GM19467 (cell line): Measurements from ENCODE around the gene FAM184A.
"Not testable (repeated sequence)": the region's sequence is repeated elsewhere in the genome, so short reads cannot be mapped to it uniquely, and the experiment has no call there.

Source experiments
- ATAC-seq: cut with Tn5 transposase; IDR thresholded peaks from one replicate; pipeline ENCODE4 v1.9.1; 2021; ENCODE audit warnings: mild to moderate bottlenecking, moderate library complexity; ENCODE audit not compliant: unreplicated experiment

Gene FAM184A

GRCh38 chr6:119020597-119021561, 57.6 kb downstream of the FAM184A start:
- ATAC-seq = no peak

GRCh38 chr6:119015165-119015564, 63.3 kb downstream of the FAM184A start:
- ATAC-seq = not testable (repeated sequence)

- no peak for ATAC-seq
Measured at GRCh38 chr6:119012521-119012920, 65.9 kb downstream of the FAM184A start.

- ATAC-seq = not testable (repeated sequence)
Measured at GRCh38 chr6:119009266-119009665, 69.2 kb downstream of the FAM184A start.

DNA sequence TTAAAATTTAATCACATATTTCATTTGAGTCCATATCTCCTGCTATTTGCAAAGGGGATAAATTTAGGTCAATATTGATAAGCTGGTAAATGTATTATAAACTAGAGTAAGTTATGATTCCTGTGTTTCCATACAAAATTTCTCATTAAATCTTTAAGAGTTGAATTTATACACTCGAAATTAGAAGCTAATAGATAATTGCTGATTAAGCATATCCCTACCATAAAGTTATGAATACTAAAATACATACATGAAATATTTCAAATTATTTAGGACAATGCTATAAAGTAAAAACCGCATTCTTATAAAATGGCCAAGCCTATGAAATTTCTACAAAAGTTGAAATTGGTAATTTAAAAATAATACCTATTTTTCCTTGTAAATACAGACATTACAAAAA, 71.5 kb downstream of the FAM184A start:
- no peak for ATAC-seq

DNA sequence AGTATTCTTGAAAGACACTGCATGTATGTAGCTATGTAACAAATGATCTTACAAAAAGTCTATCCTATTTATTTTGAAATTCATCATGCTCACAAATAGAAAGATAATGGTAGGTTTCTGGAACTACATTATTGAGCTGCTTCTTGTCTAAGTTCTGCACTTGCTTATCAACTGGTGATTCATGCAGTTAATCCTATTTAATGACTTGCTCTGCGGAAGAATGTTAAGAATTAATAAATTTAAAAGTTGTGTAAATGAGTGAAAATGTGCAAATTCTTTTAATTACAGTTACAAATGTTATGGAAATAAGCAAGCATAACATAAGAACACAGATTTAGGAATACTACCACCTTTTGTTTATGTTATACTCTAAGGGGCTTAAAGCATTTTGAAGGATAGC, 76.4 kb downstream of the FAM184A start:
- ATAC-seq = no peak

GRCh38 chr6:118999494-119000040, 78.9 kb downstream of the FAM184A start:
- ATAC-seq = no peak

DNA sequence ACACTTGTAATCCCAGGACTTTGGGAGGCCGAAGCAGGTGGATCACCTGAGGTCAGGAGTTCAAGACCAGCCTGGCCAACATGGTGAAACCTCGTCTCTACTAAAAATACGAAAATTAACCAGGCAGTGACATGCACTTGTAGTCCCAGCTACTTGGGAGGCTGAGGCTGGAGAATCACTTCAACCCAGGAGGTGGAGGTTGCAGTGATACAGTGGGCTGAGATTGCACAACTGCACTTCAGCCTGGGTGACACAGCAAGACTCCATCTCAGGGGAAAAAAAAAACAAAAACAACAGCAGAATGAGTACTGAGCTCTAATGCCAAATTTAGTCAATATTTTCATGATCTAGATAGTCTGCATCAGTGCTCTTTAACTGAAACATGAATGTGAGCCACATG, 81.0 kb downstream of the FAM184A start:
- ATAC-seq = not testable (repeated sequence)

- no peak for ATAC-seq
Measured at GRCh38 chr6:118996289-118996820, 82.1 kb downstream of the FAM184A start.

DNA sequence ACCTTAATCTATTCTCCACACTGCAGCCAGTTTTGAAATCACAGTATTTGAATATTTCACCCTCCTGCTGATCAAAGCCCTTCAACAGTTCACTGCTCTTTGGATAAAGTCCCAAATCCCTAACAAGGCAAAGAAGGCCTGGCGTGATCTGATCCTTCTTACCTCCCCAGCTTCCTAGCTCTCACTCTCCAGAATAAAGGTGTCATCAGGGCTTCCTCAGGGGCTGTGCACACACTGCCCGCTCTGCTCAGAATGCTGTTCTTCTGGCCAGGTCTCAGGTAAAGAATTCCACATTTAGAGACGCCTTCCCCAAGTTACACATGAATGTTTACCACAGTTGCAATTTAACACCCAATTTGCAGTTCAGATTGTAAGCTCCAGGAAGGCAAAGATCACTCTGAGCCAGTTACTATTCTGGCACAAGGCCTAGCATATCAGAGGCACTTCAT, 84.6 kb downstream of the FAM184A start:
- ATAC-seq = no peak

DNA sequence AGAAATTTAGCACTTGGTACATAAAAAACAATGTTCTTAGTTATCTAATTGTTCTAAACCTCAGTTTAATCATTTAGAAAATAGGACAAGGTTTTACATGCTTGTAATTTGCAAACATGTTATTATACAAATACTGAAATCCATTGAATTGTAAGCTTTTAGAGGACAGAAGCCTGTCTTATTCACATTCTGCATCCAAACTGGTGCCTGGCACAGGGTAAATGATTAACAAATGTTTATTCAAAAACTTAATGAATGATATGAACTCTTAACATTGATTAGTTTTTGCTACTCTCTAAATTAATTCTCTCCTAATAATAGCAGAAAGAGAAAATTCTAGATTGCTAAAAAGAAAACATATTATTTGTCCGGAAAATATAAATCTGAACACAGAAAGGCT, 85.1 kb downstream of the FAM184A start:
- no peak for ATAC-seq

- no peak for ATAC-seq
Measured at GRCh38 chr6:118992186-118992795, 86.2 kb downstream of the FAM184A start.

DNA sequence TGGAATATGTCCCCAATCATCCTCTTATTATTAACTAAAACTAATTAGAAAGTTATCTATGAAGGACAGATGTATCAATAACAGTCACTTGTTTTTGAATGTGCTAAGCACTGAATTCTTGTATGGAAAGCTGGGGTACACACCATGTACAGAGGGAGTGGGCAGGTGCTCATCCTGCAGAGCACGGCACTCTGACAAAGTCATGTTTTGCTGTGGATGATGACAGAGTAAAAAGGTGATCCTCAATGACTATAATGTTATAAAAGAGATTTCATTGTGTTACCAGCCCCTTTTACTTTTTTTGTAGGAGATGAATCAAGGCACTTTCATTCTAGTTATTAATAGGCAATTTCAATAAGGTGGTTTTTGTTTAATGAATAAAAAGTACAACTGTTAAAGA, 92.2 kb downstream of the FAM184A start:
- no peak for ATAC-seq

DNA sequence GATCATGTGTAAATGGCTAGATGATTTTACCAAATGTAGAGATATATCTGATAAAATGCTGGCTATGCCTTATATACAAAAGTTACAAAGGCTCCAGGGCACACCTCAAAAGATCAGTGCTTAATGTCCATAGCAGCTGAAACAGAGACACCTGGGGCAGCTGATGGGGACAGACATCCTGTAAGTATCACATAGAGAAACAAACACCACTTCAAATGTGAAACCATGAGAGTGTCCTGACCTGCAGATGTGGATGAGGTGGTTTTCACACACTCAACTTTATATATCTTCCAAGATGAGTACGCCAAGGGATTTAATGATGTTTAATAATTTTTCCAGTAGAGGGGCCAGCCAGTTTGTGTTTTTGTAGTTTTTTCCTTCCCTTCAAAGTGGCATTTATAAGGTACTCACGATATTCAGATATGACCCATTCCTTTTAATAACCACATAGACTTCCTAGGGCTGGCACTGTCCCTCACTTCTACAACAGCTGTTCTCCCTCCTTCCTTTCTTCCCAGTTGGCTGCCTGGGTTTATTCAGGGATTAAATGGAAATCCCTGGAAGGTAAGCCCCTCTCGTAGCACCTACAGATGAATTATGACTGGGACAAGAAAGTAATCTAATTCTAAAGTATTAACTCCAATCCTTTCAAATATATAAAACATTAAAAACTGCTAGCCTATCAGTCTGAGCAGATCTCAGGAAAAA, 93.2 kb downstream of the FAM184A start:
- ATAC-seq = no peak

DNA sequence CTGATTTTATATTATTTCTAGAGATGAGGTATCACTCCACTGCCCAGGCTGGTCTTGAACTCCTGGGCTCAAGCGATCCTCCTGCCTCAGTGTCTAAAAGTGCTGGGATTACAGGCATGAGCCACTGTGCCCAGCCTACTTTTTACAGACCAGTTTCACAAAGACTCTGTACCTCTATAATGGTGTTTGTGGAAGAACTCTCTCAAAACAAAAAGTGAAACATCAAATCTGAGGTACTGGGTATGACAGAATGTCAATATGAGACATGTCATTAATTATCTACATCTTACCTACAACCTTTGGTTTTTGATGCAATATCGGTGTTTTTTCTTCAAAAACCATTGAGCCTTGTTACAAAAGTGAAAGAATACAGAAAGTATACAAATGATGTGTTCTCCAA, 94.1 kb downstream of the FAM184A start:
- ATAC-seq = no peak

GRCh38 chr6:118982575-118982911, 95.9 kb downstream of the FAM184A start:
- ATAC-seq = no peak

GRCh38 chr6:118981884-118982574, 96.4 kb downstream of the FAM184A start:
- no peak for ATAC-seq

DNA sequence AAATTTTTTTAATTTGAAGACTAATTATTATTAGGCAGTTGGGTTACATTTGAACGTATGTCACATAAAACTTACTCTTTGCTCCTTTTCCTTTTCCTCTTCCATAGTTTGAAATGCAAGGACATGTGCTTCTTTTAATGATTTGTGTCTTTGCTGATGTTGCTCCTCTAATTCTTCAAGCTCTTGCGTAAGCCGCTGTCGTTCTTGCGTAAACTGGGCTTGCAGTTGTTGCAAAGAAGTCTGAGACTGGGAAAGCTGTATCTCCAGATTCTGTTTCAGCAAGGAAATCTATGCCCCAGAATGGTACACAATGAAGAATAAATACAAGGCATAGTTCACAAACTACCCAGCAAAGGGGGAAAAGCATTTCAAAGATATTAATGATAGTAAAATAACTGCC, 98.4 kb downstream of the FAM184A start:
- ATAC-seq = no peak

- ATAC-seq = no peak
Measured at GRCh38 chr6:118974790-118975189, 103.7 kb downstream of the FAM184A start.

DNA sequence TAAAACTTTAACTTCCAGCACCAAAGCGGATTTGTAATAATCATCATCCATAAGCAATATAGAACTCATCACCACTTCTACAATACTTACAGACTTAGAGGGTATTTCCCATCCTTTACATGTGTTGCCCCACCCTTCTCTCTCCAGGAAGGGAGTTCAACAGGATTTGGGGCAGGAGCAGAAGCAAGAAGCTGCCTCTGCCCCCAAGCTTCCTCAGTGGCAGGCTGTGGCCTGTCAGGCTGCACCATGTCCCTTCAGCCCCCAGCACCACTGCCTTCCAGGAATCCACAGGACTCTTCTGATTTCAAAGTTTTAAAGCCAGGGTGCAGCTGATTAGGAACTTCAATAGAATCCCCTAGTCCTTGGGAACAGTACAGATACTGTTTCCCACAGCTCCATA, 106.8 kb downstream of the FAM184A start:
- no peak for ATAC-seq
